ENCODE results near the gene TXNDC11. TPM values are rescaled to one million over a fixed set of nuclear protein-coding genes. Genes with fewer than 3 reads are reported as not detected.

The TXNDC11 gene
- total and polyA plus RNA-seq, 10 of the 15 experiments (the other 5 are each of a cell fraction or from before 2014, with no cell fraction given), result 1.7 to 86.7 (median 54.4) TPM

DNA sequence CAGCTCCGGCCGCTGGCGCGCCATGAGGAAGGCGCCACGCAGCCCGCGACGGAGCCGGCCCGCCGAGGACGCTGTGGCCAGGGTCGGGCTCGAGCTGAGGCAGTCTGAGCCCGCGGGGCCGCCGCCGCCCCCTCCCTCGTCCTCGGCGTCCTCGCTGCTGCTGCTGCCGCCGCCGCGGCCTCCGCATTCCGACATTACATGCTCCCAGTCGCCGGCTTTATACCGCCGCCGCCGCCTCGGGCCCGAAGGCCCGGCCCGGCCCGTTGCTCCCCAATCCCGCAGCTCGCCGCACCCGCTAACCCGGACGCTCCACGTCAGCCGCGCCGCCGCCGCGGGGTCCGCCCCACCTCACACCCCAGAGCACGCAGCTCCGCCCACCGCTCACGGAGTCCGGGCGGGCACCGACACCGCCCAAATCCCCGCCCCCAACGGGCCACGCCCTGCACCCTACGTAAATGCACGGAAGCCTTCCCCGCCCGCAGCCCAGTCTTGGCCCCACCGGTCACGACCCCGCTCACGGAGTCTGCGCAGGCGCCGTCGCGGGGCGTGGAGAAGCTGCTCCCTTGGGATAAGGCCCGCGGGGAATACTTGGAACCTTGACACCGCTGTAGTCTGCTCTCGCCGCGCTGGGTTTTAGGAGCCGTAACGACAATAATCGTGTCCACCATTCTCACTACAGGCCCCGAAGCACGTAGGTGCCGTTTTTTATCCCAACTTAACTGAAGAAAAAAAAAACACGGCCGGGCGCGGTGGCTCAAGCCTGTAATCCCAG is at the start of gene TXNDC11 (continued):
- TF ChIP-seq, protein P1, sequence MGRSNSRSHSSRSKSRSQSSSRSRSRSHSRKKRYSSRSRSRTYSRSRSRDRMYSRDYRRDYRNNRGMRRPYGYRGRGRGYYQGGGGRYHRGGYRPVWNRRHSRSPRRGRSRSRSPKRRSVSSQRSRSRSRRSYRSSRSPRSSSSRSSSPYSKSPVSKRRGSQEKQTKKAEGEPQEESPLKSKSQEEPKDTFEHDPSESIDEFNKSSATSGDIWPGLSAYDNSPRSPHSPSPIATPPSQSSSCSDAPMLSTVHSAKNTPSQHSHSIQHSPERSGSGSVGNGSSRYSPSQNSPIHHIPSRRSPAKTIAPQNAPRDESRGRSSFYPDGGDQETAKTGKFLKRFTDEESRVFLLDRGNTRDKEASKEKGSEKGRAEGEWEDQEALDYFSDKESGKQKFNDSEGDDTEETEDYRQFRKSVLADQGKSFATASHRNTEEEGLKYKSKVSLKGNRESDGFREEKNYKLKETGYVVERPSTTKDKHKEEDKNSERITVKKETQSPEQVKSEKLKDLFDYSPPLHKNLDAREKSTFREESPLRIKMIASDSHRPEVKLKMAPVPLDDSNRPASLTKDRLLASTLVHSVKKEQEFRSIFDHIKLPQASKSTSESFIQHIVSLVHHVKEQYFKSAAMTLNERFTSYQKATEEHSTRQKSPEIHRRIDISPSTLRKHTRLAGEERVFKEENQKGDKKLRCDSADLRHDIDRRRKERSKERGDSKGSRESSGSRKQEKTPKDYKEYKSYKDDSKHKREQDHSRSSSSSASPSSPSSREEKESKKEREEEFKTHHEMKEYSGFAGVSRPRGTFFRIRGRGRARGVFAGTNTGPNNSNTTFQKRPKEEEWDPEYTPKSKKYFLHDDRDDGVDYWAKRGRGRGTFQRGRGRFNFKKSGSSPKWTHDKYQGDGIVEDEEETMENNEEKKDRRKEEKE (IDR thresholded peaks at IDR 0.05), result no peak
- TF ChIP-seq ATF2 (IDR thresholded peaks at IDR 0.05; ENCODE audit: low read length) (no peak), RFX5 (IDR thresholded peaks at IDR 0.05; ENCODE audit: low read depth, low read length) (no peak), SIX5 (IDR thresholded peaks at IDR 0.05; ENCODE audit: low read depth, low read length, severe bottlenecking) (no peak), NFXL1 (IDR thresholded peaks at IDR 0.05; ENCODE audit: borderline replicate concordance) (no peak), YY1 (IDR thresholded peaks at IDR 0.05; ENCODE audit: low read depth, low read length) (peak; percentile 90)
